ENCODE data around the gene CES5A. TPM values are rescaled to one million over a fixed set of nuclear protein-coding genes. Genes with fewer than 3 reads are reported as not detected.

Gene CES5A
- not detected in 2 replicates for total RNA-seq

GRCh38 chr16:55875273-55875672 lies at the start of gene CES5A:
CES5A (minus strand) TSS chr16:55875373; CDS start chr16:55875221, 152 bp downstream.

GRCh38 chr16:55832773-55833691 lies 42.1 kb downstream of the CES5A start, which contains the start of gene CES1:
CES1 (minus strand) TSS chr16:55833096; CDS start chr16:55833055, 41 bp downstream.

Other genes starting within 250 kb of the CES5A start
- gene SLC6A2, start 219.4 kb downstream of the CES5A start, total RNA-seq, result 1.0 and 1.4 TPM in 2 replicates
- gene CES1, start 42.3 kb downstream of the CES5A start, total RNA-seq, result under 0.01 and 0.43 TPM in 2 replicates